HG03064 (cell line): ENCODE results near the gene EFNB2.

ENCODE experiments used
- ATAC-seq: cut with Tn5 transposase; IDR thresholded peaks from one replicate; pipeline ENCODE4 v1.9.1; 2021; ENCODE audit warnings: low read depth; ENCODE audit not compliant: unreplicated experiment

The EFNB2 gene

GRCh38 chr13:106505295-106505694 is 30.2 kb downstream of the EFNB2 start:
- ATAC-seq: no peak

GRCh38 chr13:106503730-106504453 is 31.6 kb downstream of the EFNB2 start:
- ATAC-seq: no peak

DNA sequence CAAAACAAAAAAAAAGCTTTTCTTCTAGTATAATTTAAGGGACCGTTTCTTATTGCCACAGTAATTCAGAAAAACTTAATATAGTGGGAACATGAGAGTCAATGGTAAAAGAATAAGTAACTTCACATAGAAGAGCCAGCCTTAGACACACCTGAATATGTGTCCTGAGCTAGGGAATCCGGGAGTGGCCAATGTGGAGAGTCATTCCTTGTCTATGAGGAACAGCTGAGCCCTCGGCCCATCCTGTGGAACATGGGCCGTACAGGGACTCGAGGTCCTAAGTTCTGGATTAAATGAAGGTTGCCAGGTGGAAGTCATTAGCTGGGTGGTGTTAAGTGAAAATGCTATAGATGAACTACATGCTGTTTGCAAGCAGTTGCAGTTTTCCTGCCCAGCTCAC is 32.2 kb downstream of the EFNB2 start:
- ATAC-seq: no peak

DNA sequence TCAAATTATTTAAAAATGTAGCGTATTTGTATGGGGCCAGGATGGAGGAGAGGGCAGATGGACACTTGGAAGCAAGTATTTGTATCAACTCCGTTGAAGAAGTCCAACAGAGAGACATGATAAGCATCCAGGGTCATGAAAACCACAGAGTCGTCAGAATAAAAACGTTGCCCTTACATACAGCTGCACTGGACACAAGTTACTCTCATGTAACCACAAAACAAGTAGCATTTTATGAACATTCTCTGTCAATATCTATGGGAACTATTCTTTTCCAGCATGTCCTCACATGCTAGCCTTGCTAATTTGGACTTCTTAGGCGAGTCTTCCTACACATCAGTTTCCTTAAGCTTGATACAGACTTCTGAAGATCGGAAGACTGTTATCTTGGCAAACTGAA is 35.0 kb downstream of the EFNB2 start:
- ATAC-seq: no peak

- ATAC-seq: no peak
Observed at GRCh38 chr13:106499896-106500295, 35.6 kb downstream of the EFNB2 start.

- no peak for ATAC-seq
Observed at GRCh38 chr13:106499113-106499512, 36.3 kb downstream of the EFNB2 start.

GRCh38 chr13:106498571-106498970 is 36.9 kb downstream of the EFNB2 start:
- no peak for ATAC-seq

DNA sequence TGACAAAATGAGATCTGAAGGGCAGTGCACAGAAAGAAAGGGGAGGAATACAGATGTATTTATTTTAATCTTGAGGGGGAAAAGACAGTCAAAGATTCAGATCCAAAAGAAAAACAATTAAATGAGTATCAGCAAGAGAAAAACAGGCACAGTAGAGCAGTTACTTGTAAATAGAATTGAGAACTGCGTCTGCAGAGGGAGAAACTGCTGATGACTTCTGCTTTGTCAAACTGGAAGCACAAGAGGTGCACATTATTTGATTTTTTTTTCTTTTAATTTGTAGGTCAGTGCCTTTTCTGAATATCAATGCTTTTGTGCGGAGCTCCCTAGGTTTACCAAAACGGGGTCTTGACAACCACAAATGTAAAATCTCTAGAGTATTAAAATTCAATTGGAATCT is 37.3 kb downstream of the EFNB2 start:
- ATAC-seq: no peak

GRCh38 chr13:106497079-106497478 is 38.4 kb downstream of the EFNB2 start:
- no peak for ATAC-seq

DNA sequence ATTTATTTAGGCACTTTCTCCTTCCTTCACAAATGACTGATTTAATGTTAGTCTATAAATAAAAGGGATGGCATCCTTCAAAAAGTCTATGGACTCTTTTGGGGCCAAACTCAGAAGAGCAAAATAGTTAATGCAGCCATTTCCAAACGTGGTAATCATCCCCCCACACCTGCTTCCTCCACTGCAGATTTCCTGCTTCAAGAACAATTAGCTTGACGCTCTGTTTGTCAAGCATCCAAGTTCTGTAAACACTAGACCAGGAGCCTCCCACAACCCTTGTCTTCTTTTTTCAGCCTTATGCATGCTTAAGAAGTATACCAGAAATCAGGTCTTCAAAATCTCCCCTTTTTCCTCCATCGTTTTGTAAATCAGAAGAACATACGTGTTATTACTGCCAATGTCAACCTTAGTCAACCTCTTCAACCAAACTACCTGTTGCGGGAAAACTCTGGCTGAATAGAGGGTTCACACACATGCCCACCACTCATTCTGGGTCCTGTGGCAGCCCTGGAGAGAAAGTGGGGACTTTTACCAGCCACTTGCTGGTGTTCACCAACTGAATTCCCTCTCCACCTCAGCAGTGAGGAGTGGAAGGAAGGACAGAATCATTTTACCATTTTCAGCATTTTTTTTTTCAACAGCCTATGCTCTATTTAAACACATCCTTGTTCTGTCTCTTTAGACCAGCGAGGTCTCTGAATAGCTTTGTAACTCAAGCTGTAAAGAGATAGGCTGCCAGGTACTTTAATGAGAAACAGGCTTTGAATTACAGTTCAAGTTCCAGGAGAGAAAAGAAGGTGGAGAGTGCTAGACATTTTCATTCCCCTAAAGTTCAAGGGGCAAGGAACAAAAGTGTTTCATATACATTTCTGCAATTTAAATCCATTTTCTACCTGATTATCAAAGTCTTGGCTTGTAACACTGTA is 39.1 kb downstream of the EFNB2 start:
- ATAC-seq: no peak

- no peak for ATAC-seq
Observed at GRCh38 chr13:106494936-106495335, 40.5 kb downstream of the EFNB2 start.

- ATAC-seq: no peak
Observed at GRCh38 chr13:106494506-106494905, 41.0 kb downstream of the EFNB2 start.

- no peak for ATAC-seq
Observed at GRCh38 chr13:106493533-106494220, 41.8 kb downstream of the EFNB2 start.

DNA sequence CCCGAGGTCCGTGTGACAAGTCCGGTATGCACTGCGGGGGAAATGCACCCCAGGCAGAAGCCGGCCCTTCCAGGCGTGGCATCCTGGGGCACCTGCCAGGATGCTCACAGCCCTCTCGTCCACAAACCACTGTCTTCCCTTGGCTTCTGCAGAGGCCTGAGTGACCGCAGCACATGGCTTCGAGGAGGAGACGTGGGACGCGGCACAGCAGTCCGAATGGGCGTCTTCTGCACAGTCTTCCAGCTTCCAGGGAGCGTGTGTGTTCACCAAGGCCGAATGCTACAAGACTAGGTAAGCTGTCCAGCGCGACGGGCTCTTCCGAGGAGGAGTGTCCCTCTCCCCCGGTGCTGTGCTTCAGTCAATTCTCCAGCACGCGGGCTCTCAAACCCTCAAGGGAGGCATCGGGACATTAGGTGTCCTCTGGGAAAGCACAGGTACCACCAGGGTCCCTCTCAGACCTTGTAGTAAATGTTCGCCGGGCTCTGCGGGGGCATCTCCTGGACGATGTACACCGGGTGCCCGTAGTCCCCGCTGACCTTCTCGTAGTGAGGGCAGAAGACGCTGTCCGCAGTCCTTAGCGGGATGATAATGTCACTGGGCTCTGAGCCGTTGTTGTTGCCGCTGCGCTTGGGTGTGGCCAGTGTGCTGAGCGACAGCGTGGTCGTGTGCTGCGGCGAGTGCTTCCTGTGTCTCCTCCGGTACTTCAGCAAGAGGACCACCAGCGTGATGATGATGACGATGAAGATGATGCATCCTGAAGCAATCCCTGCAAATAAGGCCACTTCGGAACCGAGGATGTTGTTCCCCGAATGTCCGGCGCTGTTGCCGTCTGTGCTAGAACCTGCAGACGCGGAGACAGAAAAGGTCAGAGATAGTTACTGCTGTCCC is 42.6 kb downstream of the EFNB2 start:
- ATAC-seq: no peak

GRCh38 chr13:106491928-106492587 is 43.4 kb downstream of the EFNB2 start:
- ATAC-seq: no peak

DNA sequence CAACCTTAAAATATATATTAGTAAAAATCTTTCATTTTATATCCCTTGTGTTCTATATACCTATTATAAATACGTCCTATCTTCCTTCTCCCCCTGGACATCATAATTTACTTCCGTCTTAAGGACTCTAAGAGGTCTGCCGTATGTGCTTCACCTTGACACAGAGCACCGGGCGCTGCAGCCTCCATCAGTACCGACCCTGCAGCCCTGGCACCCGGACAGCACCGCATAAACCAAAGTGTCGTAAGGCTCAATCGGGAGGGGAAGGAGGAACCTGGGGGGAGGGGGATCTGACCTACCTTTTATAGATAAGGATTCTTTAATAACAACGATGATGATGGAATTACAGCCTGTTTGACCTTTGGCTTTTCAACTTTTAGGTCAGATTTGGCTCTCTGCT is 44.0 kb downstream of the EFNB2 start:
- no peak for ATAC-seq

GRCh38 chr13:106490569-106491321 is 44.7 kb downstream of the EFNB2 start:
- no peak for ATAC-seq

- ATAC-seq: no peak
Observed at GRCh38 chr13:106489849-106490568, 45.5 kb downstream of the EFNB2 start.
